HepG2 (cell line): ENCODE measurements around the gene ZNF225. TPM values are rescaled to one million over a fixed set of nuclear protein-coding genes. Genes with fewer than 3 reads are reported as not detected.
A peak's percentile ranks its signal among the peaks of the same experiment; 100 is the strongest.

ENCODE experiments used
- EEA1 ChIP-seq: sonication (generic); formaldehyde crosslinking; IDR thresholded peaks from 2 replicates; pipeline ENCODE4 v1.5.1; 2020; ENCODE audit warnings: mild to moderate bottlenecking, missing genetic modification reagents, borderline replicate concordance
- HCFC1 ChIP-seq: fragments of 150-350 bp; IDR thresholded peaks from 2 replicates; pipeline ENCODE4 v1.6.1; 2014; ENCODE audit warnings: low read depth, low read length
- HOXA3 ChIP-seq: sonication (generic); formaldehyde crosslinking; IDR thresholded peaks from 2 replicates; pipeline ENCODE4 v1.5.0; 2020; ENCODE audit warnings: missing genetic modification reagents
- MTA3 ChIP-seq: sonication (generic); formaldehyde crosslinking; IDR thresholded peaks from 2 replicates; pipeline ENCODE4 v1.4.0; 2020; ENCODE audit warnings: missing genetic modification reagents
- RORA ChIP-seq: sonication (generic); formaldehyde crosslinking; IDR thresholded peaks from 2 replicates; pipeline ENCODE4 v1.5.0; 2020; ENCODE audit warnings: mild to moderate bottlenecking, missing genetic modification reagents, moderate library complexity
- SMARCC2 ChIP-seq: fragments of 450-650 bp; IDR thresholded peaks from 2 replicates; pipeline ENCODE4 v1.6.1; 2017; ENCODE audit warnings: antibody characterized with exemption, mild to moderate bottlenecking
- ZFP36L2 ChIP-seq: sonication (generic); formaldehyde crosslinking; IDR thresholded peaks from 2 replicates; pipeline ENCODE4 v1.4.0; 2020; ENCODE audit warnings: missing genetic modification reagents
- ZNF101 ChIP-seq: sonication (generic); formaldehyde crosslinking; IDR thresholded peaks from 2 replicates; pipeline ENCODE4 v1.4.0; 2020; ENCODE audit warnings: mild to moderate bottlenecking, low read depth, missing genetic modification reagents, borderline replicate concordance
- ZNF354B ChIP-seq: sonication (generic); formaldehyde crosslinking; IDR thresholded peaks from 2 replicates; pipeline ENCODE4 v1.8.0; 2022; ENCODE audit warnings: mild to moderate bottlenecking, missing genetic modification reagents
- ZNF776 ChIP-seq: sonication (generic); formaldehyde crosslinking; IDR thresholded peaks from 2 replicates; pipeline ENCODE4 v1.4.0; 2020; ENCODE audit warnings: mild to moderate bottlenecking, missing genetic modification reagents
- ZNF891 ChIP-seq: sonication (generic); formaldehyde crosslinking; IDR thresholded peaks from 2 replicates; pipeline ENCODE4 v1.5.0; 2020; ENCODE audit warnings: mild to moderate bottlenecking, missing genetic modification reagents
- polyA plus RNA-seq, 8 experiments: library from polyadenylated mRNA; depleted of rRNA in 3 of 8; stranded (reverse) in 7 of 8; unstranded in 1 of 8; fragments of >200 nt; fragmentation: Illumina TruSeq in 4 of 8; extraction: Trizol in 4 of 8; gene quantifications; 2 replicates each; pipeline versions ENCODE4 v1.2.1 to v1.2.3, GENCODE V29; 2011 to 2016; ENCODE audit warnings: low read depth in 4 of 8, missing spikeins in 1 of 8, mixed read lengths in 1 of 8; ENCODE audit not compliant: insufficient read depth in 1 of 8
- total RNA-seq, 5 experiments: library from RNA; depleted of rRNA; stranded (reverse); fragments of >200 nt; fragmentation: Illumina TruSeq; extraction: Trizol; gene quantifications; 2 replicates each; pipeline ENCODE4 v1.2.3, GENCODE V29; 2016; ENCODE audit warnings: low read depth in 1 of 5
- TF ChIP-seq, protein P1 (sequence below): sonication (generic); formaldehyde crosslinking; IDR thresholded peaks from 2 replicates; pipeline ENCODE4 v1.4.0; 2020; ENCODE audit warnings: missing genetic modification reagents, mild to moderate bottlenecking, borderline replicate concordance
- TF ChIP-seq, protein P2 (sequence below): IDR thresholded peaks from 2 replicates; pipeline ENCODE4 v1.6.1; 2016; ENCODE audit warnings: missing genetic modification reagents, missing compliant biosample characterization
- TF ChIP-seq, protein P3 (sequence below): sonication (generic); formaldehyde crosslinking; IDR thresholded peaks from 2 replicates; pipeline ENCODE4 v1.4.0; 2020; ENCODE audit warnings: missing genetic modification reagents
- TF ChIP-seq, protein P4 (sequence below): sonication (generic); formaldehyde crosslinking; IDR thresholded peaks from 2 replicates; pipeline ENCODE4 v1.4.0; 2020; ENCODE audit warnings: missing genetic modification reagents
- TF ChIP-seq, protein P5 (sequence below): sonication (generic); formaldehyde crosslinking; IDR thresholded peaks from 2 replicates; pipeline ENCODE4 v1.5.1; 2020; ENCODE audit warnings: missing genetic modification reagents, mild to moderate bottlenecking, borderline replicate concordance
- TF ChIP-seq, protein P6 (sequence below): IDR thresholded peaks from 2 replicates; pipeline ENCODE4 v1.6.1; 2016; ENCODE audit warnings: low read depth

The ZNF225 gene
- total and polyA plus RNA-seq, 2 of the 13 experiments (the other 11 are each of a cell fraction or from before 2014, with no cell fraction given): 0.87 to 3.3 TPM

DNA sequence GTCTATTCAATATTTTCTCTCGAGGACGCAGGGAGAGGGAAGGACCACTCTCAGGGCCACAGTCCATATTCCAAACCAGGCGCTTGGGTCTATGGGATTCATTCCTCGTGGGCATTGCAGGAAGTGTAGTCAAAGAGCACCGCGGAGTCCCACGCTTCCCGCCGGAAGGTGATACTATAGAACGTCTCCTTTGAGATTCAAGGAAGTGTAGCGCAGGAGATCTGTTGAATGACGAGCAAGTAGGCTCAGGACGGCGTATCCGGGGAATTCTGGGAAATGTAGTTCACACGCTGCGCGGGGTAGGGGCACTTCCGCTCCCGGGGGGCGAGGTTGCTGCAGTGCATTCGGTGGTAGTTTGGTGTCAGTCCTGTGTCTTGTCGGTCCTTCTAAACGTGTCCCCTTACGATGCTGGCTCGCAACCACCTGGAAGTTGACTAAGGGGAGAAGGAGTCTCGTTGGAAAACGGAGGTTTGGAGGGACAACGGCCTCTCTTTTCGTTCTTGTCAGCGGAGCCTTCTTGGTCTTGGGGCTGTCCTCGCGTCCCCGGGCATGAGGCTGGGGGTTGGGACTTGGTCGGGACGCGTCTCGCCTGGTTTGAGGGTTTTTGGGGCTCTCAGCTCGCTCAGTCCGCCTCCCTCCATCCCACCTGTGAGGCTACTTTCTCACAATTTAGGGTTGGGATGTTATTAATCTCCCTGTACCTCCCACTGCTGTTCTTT lies 41.2 kb upstream of the ZNF225 start, which contains the start of gene ZNF284 (continued):
- TF ChIP-seq ZFP36L2: no peak
- TF ChIP-seq, protein P1, sequence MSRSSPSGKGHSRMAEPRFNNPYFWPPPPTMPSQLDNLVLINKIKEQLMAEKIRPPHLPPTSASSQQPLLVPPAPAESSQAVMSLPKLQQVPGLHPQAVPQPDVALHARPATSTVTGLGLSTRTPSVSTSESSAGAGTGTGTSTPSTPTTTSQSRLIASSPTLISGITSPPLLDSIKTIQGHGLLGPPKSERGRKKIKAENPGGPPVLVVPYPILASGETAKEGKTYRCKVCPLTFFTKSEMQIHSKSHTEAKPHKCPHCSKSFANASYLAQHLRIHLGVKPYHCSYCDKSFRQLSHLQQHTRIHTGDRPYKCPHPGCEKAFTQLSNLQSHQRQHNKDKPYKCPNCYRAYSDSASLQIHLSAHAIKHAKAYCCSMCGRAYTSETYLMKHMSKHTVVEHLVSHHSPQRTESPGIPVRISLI (CRISPR knock-in tag): no peak
- TF ChIP-seq ZNF891 (CRISPR knock-in tag): no peak
- peak; percentile 89 for TF ChIP-seq HOXA3 (CRISPR knock-in tag)
- no peak for TF ChIP-seq SMARCC2
- TF ChIP-seq, protein P2, sequence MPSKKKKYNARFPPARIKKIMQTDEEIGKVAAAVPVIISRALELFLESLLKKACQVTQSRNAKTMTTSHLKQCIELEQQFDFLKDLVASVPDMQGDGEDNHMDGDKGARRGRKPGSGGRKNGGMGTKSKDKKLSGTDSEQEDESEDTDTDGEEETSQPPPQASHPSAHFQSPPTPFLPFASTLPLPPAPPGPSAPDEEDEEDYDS (CRISPR knock-in tag): peak; percentile 24; the same call in 1 of the 2 replicates
- peak; percentile 91 for TF ChIP-seq HCFC1
- no peak for TF ChIP-seq ZNF101 (CRISPR knock-in tag)
- TF ChIP-seq, protein P3, sequence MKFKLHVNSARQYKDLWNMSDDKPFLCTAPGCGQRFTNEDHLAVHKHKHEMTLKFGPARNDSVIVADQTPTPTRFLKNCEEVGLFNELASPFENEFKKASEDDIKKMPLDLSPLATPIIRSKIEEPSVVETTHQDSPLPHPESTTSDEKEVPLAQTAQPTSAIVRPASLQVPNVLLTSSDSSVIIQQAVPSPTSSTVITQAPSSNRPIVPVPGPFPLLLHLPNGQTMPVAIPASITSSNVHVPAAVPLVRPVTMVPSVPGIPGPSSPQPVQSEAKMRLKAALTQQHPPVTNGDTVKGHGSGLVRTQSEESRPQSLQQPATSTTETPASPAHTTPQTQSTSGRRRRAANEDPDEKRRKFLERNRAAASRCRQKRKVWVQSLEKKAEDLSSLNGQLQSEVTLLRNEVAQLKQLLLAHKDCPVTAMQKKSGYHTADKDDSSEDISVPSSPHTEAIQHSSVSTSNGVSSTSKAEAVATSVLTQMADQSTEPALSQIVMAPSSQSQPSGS (CRISPR knock-in tag): peak; percentile 71; the same call in 1 of the 2 replicates
- no peak for TF ChIP-seq MTA3 (CRISPR knock-in tag)
- no peak for TF ChIP-seq ZNF354B (CRISPR knock-in tag)
- TF ChIP-seq, protein P4, sequence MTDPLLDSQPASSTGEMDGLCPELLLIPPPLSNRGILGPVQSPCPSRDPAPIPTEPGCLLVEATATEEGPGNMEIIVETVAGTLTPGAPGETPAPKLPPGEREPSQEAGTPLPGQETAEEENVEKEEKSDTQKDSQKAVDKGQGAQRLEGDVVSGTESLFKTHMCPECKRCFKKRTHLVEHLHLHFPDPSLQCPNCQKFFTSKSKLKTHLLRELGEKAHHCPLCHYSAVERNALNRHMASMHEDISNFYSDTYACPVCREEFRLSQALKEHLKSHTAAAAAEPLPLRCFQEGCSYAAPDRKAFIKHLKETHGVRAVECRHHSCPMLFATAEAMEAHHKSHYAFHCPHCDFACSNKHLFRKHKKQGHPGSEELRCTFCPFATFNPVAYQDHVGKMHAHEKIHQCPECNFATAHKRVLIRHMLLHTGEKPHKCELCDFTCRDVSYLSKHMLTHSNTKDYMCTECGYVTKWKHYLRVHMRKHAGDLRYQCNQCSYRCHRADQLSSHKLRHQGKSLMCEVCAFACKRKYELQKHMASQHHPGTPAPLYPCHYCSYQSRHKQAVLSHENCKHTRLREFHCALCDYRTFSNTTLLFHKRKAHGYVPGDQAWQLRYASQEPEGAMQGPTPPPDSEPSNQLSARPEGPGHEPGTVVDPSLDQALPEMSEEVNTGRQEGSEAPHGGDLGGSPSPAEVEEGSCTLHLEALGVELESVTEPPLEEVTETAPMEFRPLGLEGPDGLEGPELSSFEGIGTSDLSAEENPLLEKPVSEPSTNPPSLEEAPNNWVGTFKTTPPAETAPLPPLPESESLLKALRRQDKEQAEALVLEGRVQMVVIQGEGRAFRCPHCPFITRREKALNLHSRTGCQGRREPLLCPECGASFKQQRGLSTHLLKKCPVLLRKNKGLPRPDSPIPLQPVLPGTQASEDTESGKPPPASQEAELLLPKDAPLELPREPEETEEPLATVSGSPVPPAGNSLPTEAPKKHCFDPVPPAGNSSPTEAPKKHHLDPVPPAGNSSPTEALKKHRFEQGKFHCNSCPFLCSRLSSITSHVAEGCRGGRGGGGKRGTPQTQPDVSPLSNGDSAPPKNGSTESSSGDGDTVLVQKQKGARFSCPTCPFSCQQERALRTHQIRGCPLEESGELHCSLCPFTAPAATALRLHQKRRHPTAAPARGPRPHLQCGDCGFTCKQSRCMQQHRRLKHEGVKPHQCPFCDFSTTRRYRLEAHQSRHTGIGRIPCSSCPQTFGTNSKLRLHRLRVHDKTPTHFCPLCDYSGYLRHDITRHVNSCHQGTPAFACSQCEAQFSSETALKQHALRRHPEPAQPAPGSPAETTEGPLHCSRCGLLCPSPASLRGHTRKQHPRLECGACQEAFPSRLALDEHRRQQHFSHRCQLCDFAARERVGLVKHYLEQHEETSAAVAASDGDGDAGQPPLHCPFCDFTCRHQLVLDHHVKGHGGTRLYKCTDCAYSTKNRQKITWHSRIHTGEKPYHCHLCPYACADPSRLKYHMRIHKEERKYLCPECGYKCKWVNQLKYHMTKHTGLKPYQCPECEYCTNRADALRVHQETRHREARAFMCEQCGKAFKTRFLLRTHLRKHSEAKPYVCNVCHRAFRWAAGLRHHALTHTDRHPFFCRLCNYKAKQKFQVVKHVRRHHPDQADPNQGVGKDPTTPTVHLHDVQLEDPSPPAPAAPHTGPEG (CRISPR knock-in tag): no peak
- TF ChIP-seq, protein P5, sequence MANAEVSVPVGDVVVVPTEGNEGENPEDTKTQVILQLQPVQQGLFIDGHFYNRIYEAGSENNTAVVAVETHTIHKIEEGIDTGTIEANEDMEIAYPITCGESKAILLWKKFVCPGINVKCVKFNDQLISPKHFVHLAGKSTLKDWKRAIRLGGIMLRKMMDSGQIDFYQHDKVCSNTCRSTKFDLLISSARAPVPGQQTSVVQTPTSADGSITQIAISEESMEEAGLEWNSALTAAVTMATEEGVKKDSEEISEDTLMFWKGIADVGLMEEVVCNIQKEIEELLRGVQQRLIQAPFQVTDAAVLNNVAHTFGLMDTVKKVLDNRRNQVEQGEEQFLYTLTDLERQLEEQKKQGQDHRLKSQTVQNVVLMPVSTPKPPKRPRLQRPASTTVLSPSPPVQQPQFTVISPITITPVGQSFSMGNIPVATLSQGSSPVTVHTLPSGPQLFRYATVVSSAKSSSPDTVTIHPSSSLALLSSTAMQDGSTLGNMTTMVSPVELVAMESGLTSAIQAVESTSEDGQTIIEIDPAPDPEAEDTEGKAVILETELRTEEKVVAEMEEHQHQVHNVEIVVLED (CRISPR knock-in tag): peak; percentile 89
- no peak for TF ChIP-seq RORA
- TF ChIP-seq EEA1 (CRISPR knock-in tag): no peak
- 0 out of 2 replicates have a peak, but pooled peaks have one; percentile 32 for TF ChIP-seq ZNF776
- TF ChIP-seq, protein P6, sequence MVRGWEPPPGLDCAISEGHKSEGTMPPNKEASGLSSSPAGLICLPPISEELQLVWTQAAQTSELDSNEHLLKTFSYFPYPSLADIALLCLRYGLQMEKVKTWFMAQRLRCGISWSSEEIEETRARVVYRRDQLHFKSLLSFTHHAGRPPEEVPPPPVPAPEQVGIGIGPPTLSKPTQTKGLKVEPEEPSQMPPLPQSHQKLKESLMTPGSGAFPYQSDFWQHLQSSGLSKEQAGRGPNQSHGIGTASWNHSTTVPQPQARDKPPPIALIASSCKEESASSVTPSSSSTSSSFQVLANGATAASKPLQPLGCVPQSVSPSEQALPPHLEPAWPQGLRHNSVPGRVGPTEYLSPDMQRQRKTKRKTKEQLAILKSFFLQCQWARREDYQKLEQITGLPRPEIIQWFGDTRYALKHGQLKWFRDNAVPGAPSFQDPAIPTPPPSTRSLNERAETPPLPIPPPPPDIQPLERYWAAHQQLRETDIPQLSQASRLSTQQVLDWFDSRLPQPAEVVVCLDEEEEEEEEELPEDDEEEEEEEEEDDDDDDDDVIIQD: no peak; the same call in 1 of the 2 replicates
